ENCODE data around the gene ASTE1. TPM values are rescaled to one million over a fixed set of nuclear protein-coding genes. Genes with fewer than 3 reads are reported as not detected.
"Not testable (repeated sequence)": the region's sequence is repeated elsewhere in the genome, so short reads cannot be mapped to it uniquely, and the experiment has no call there.

ASTE1 gene
- total RNA-seq, 1 donor from 2014 or later = 3.2 TPM

DNA sequence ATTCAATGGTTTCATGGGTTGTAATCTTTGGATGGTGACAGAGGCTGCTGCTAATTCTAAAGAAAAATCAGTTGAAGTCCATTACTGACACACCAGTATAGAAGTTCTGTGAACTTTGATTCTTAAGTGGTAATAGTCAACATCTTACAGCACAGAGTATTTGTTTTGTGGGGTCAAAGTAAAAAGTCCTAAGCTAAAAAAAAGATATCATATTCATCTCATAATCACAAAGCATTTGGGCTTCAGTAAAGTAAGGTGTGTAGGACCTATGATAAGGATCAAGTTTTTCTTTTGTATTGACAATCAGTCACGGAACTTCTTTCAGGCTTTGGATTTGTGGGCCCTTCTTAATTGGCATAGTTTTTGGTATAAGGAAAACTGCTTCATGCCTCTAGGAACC, 1.1 kb downstream of the ASTE1 start:
- intact Hi-C loops (cut with DNase I) = no loop called here
- no peak for DNase-seq (ENCODE audit: low spot score)

DNA sequence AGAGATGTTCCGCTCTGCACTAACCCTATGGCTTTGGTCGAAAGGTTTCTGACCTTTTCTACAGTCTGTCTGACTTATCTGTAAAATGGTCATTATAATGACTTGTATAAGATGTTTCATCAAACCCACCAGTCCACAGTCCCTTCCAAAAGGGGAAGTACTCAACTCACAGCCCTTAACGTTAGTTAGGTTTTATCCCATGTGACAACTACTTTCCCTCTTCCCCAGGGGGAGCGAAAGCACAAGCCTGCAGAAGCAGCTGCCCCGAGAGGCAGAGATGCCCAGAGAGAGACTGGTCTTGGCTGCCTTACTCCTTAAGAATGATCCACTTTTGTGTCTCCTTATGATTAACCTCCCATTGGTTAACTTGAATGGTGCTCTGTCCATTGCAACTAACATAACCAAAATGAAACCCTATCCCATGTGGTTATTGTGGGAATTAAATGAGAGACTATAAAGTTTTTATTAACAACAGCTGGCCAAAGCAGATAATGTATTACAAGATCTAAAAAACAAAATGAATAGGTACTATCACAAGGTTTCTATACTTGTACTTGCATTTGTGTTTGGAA, 6.4 kb downstream of the ASTE1 start:
- no peak for DNase-seq (ENCODE audit: low spot score)
- intact Hi-C loops (cut with DNase I) = no loop called here

DNA sequence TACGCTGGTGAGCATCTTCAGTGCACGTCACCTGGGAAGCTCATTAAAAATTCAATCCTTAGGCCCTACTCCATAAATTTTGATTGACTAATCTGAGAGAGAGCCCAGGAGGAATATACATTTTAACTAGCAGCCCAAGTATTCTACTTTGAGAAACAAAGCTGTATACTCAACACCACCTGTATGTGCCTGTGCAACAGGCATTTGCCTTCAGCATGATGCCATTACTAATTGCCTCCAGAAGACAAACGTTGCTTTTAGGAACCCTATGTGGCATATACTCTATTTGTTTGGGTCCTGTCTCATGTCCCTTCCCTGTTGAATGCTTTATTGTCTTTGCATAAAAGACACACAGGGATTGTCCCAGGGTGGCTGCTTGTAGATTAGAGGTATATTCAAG, 7.7 kb downstream of the ASTE1 start:
- intact Hi-C loops (cut with DNase I) = no loop called here
- no peak for DNase-seq (ENCODE audit: low spot score)

DNA sequence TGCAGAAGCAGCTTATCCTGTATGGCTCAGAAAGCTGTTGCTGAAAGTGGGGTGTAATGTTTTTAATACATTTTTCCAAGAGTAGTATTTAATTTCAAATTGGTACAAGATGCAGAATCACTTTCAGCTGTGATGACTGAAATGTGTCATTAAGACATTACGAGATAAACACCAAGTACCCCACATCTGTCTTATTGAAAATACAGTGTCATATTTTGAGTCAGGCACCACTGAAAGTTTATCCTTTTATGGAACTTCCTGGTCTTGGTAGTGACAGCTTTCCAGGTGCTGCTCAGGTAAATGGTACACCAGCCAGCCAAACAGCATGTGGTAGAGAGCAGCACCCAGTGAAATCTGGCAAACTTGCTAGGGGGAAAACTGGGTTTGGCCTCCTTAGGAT, 16.9 kb downstream of the ASTE1 start:
- no peak for DNase-seq (ENCODE audit: low spot score)
- intact Hi-C loops (cut with DNase I) = no loop called here

DNA sequence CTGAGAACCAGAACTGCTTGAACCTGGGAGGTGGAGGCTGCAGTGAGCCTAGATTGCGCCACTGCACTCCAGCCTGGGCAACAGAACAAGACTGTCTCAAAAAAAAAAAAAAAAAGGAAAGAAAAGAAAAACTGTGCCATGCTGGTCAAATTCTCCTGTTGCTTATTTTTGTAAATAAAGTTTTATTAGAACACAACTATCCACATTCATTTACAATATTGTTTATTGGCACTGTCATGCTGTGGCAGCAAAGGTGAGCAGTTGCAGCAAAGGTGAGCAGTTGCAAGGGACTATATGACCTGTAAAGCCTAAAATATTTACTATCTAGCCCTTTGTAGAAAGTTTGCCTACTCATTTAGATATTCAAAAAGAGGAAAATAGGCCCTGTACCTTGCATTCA, 18.3 kb downstream of the ASTE1 start:
- intact Hi-C loops (cut with DNase I) = no loop called here
- DNase-seq (ENCODE audit: low spot score) = no peak

DNA sequence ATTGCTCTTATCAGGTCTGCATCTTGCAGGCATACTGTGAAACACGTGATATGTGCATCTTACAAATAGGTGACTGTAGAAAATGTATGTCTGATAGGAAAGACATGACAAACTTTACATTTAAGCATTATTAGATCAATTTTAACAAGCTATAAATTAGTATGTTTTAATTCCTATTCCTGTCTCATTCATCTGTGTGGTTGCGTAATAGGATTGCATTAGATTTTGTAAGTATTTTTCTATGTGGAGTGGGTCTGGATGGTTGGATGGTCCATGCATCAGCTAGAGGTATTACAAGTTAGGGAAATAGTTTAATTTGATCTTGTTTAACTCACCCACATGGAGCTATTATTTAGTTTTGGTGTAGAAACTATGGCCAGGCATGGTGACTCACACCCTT, 18.8 kb downstream of the ASTE1 start:
- no peak for DNase-seq (ENCODE audit: low spot score)
- intact Hi-C loops (cut with DNase I) = no loop called here

DNA sequence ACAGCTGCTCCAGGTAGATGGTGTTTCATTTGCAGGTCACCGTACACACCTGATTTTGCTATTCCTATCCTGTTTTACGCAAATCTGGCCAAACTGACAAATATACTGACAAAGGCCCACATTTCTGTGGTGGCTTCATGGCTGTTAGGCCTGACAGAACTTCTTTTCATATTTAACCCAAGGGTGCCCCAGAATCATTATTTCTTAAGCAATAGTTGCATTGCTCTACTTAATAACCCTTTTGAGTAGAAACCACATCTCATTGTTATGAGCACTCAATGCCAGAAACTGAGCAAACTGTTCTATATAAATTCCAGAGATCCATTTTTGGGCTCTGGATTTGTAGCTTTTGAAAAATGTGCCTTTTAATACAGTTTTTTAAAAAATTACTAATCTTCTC, 19.4 kb downstream of the ASTE1 start:
- intact Hi-C loops (cut with DNase I) = no loop called here
- no peak for DNase-seq (ENCODE audit: low spot score)

DNA sequence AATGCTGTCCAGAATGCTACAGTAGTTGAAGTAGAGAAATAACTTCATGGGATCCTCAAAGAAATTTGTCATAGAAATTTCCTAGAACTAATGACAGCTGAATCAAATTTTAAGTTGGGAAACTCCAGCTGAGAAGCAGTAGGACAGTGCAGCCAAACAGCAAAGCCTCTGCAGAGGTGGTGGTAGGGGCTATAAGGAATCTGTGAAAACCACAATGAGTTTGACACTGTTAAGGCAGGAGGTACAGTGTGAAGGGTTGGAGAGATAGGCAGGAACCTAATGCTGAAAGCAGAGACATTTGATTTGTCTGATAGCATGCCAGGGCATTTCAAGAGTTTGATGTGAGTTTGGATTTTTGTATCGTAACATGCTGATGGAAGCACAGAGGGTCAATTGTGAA, 22.0 kb downstream of the ASTE1 start:
- intact Hi-C loops (cut with DNase I) = no loop called here
- DNase-seq (ENCODE audit: low spot score) = no peak

DNA sequence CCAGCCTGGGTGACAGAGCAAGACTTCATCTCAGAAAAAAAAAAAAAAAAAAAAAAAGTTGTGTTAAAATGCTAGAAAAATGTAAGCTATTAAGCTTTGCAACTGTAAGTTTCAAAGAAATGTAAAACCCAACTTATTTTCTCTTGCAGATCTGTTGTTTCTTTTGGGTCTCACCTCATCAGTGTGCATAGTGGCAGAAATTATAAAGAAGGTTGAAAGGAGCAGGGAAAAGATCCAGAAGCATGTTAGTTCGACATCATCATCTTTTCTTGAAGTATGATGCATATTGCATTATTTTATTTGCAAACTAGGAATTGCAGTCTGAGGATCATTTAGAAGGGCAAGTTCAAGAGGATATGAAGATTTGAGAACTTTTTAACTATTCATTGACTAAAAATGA, 25.6 kb downstream of the ASTE1 start:
- no peak for DNase-seq (ENCODE audit: low spot score)
- intact Hi-C loops (cut with DNase I) = no loop called here

DNA sequence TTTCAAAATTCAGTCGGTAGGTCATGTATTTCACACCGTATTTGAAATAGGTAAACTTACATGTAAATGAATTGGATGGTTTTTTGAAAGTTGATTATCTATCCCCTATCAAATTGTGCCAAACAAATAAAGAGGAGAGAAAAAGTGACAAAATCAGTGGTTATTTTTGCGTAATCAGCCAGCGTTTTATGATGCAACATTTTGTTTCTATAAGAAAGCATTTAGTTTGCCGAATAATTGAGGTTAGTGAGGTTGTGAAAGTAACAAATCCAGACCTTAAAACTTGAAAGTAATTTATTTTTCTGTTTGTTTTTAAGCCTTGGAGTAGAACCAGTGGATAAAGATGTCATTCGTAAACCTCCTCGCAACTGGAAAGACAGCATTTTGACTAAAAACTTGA, 29.3 kb downstream of the ASTE1 start:
- DNase-seq (ENCODE audit: low spot score) = no peak
- intact Hi-C loops (cut with DNase I) = no loop called here

DNA sequence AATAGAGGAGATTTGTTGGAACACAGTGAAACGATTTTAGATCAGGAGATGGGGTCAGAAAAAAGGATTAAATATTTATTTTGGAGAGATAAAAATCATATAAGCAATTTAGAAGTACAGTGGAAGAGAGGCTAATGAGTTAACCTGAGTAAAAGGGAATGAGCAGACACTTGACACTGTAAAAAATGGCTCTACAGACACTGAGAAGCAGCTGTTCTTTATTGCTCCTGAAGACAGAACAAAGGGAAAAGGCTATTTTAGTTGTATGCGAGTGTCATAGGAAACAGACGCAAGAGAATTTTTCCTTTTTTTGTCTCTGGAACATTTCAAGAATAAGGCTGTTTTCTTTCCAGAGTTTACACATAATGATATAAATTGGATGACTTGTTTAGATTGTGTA, 34.3 kb downstream of the ASTE1 start:
- no peak for DNase-seq (ENCODE audit: low spot score)
- intact Hi-C loops (cut with DNase I) = no loop called here

DNA sequence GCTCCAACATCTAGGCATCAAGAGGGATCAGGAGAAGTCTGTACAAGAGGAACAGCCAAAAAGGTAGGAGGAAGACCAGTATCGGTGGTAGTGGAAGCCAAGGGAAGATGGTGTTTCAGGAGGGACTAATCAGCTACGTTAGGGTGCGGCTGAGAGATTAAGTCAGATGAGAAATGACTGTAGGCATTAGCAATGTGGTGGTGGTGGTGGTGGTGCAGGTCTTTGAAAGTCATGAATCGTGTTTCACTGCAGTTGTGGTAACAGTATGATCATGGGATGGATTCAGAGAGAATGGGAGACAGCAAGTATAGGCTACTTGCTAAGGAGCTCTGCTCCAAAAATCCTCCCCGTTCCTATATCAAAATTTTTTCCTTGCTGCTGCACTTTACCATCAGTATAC, 35.5 kb downstream of the ASTE1 start:
- intact Hi-C loops (cut with DNase I) = no loop called here
- no peak for DNase-seq (ENCODE audit: low spot score)

DNA sequence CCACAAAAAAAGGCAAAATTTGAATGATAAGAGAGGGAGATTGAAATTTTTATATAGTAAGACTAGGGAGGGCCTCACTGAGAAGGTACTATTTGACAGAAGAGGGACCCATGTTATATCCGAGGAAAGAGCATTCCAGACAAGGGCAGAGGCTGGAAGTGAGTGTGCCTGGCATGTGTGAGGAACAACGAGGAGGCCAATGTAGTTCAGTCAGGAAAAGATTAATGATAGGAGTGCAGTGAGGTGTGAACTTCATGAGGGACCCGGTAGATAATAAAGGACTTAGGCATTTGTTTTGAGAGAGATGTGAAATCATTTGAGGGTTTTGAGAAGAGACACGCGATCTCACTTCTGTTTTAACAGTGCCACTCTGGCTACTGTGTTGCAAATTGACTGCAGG, 36.3 kb downstream of the ASTE1 start:
- intact Hi-C loops (cut with DNase I) = no loop called here
- no peak for DNase-seq (ENCODE audit: low spot score)

DNA sequence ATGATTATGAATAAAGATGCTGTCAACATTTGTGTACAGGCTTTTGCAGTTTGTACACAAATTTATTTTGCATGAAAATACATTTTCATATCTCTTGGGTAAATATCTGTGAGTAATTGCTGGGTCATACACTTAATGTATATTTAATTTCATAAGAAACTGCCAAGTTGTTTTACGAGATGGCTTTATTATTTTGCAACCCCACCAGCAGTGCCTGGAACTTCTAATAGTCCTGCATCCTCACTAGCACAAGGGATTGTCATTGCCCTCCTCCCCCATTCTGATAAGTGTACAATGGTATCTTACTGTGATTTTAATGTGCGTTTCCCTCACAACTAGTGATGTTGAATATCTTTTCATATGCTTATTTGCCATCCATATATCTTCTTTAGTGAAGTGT, 45.2 kb downstream of the ASTE1 start:
- intact Hi-C loops (cut with DNase I) = no loop called here
- no peak for DNase-seq (ENCODE audit: low spot score)

DNA sequence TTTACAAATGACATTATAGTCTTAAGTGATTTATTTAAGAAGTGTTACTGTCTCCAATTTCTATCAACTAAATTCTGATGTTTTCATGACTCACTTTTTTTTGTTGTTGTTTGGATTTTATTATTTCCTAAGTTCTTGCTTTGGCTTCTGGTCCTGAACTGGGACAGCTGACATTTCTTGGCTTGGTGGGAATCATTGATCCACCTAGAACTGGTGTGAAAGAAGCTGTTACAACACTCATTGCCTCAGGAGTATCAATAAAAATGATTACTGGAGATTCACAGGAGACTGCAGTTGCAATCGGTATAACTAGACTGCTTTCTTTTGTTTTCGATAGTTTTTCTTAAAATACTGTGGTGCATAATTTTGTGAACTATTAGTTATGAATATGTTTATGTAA, 47.5 kb downstream of the ASTE1 start:
- intact Hi-C loops (cut with DNase I) = no loop called here

DNA sequence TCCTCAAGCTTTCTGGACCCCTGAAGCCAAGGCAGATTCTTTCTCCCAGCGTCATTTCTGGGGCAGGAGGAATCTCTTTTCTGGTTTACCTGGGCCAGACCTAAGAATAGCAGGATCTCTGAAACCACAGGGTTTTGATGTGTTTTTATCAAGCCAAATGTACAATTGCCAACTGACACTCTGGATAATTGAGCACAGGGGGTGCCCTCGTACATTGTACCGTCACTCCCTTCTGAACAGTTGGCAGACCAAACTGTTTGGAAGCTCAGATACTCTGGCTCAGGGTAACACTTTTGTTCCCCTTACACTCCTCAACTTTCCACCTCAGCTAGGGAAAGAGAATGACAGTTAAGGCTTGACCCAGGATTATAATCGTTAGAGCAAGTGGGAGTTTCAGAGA, 49.9 kb downstream of the ASTE1 start:
- DNase-seq (ENCODE audit: low spot score) = no peak
- intact Hi-C loops (cut with DNase I) = no loop called here

More for the DNA sequence above, 47.5 kb downstream of the ASTE1 start:
- no peak for DNase-seq (ENCODE audit: low spot score)

DNA sequence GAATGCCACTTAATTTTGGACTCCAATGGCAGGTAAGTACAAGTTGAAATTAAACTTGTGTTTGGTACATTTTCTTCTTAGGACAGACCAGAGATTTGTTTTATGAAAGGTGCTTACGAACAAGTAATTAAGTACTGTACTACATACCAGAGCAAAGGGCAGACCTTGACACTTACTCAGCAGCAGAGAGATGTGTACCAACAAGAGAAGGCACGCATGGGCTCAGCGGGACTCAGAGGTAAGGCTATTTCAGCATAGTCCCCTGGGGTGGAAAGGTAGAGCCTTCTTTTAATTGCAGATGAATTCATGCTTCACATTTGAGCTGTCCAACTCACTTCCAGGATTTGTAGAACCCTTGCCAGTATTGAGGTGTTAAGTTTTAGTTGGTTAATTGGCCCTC, 51.4 kb downstream of the ASTE1 start:
- intact Hi-C loops (cut with DNase I) = no loop called here

DNA sequence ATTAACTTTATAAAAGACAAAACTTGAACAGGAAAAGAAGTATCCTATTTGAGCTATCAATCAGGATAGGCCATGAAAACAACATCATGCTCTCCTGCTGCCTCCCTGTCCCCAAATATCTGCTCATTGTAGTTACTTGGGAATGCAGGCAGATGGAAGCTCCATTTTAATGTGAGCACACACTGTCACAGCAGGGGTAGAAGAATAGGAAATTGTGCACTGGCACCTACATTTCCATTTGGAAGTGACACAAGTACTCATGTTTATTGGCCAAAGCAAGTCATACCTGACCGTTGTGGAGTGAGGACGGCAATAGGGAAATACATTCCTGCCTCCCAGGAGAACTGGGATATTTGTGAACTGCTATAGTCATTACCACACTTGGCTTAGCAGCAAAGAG, 52.4 kb downstream of the ASTE1 start:
- DNase-seq (ENCODE audit: low spot score) = no peak
- intact Hi-C loops (cut with DNase I) = no loop called here

More for the DNA sequence above, 51.4 kb downstream of the ASTE1 start:
- DNase-seq (ENCODE audit: low spot score) = no peak

DNA sequence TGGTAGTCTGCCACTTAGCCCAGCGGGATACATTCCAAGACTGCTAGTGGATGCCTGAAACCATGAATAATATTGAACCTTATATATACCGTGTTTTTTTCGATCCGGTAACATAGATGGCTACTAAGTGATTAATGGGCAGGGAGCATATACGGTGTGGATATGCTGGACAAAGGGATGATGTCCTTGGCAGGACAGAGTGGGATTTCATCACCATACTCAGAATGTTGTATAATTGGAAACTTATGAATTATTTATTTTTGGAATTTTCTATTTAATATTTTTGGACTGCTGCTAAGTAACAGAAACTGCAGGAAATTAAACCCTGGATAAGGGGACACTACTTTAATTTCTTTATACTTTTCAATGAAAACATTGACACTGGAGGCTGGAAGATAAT, 53.2 kb downstream of the ASTE1 start:
- intact Hi-C loops (cut with DNase I) = no loop called here
- DNase-seq (ENCODE audit: low spot score) = no peak

DNA sequence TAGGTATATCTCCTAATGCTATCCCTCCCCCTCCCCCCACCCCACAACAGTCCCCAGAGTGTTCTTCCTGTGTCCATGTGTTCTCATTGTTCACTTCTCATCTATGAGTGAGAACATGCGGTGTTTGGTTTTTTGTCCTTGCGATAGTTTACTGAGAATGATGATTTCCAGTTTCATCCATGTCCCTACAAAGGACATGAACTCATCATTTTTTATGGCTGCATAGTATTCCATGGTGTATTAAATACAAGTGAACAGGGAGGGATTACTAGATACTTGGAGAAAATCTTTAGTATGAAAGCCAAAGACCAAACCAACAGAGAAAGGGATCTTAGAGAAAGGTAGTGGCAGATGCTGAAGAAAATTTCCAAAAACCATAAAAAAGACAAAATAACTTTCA, 54.0 kb downstream of the ASTE1 start:
- DNase-seq (ENCODE audit: low spot score); intact Hi-C loops (cut with DNase I): not testable (repeated sequence)

DNA sequence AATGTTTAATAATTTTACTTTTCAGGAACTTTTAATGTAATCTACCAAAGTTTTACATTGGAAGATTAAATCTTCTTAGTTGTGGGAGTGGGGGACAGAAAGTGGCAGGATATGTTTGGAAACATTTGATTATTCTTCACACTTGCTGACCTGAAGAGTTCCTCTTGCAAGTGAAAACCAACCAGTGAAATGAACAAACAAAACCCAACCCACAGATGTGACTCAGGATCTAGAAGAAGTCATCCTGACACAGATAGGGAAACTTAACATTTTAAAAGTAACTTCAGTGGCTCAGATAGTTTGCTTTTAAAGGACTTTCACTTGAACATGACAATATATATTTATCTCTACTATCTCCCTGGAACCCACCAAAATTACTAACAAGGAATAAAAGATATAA, 55.4 kb downstream of the ASTE1 start:
- intact Hi-C loops (cut with DNase I) = no loop called here
- no peak for DNase-seq (ENCODE audit: low spot score)

DNA sequence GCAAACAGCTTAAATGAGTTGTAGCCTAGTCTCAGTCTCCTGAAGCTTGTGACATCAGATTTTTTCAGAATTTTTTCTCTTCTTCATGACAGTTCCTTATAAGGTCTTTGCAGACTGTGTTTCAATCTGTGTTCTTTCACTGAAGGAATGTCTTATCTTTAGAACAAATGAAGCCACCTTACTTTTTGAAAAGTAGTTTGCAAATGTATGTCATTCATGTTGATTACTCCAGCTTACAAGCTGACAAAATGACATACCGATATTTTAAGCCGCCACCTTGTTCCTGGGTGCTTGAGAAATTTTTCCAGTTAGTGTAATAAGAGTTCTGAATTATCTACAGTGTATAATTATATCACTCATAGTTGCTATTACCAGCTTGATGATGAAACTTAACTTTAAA, 57.0 kb downstream of the ASTE1 start:
- no peak for DNase-seq (ENCODE audit: low spot score)
- intact Hi-C loops (cut with DNase I) = no loop called here

DNA sequence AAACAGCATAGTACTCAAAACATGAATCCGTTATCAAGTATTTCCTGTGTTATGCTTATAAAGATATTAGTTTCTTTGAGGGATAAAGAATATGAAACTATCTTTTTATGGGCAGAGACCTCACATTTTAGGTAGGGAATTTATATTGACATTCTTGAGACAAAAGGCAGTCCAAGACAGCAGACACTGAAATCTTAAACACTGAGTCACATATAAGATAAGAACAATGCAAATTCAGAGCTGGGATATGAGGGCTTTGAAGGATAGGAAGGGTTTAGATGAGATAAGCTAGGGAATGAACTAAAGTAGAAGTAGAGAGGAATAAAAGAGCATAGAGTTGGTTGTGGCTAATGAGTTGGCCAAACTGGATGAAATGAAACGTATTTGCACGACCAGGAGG, 58.4 kb downstream of the ASTE1 start:
- DNase-seq (ENCODE audit: low spot score) = no peak
- intact Hi-C loops (cut with DNase I) = no loop called here
